Stimulated activated CD4-positive, alpha-beta T cell treated with anti-CD3 and anti-CD28 coated beads, Interleukin-15, amount 100 ng/mL, for 48 hours (primary cell): ENCODE results near the gene TMA7B.

Experiments
- DNase-seq, 2 donors: peaks; one replicate each; pipeline ENCODE4 v3.0.0-alpha.2; 2020; ENCODE audit warnings: low read depth in 2 of 2

Gene TMA7B

GRCh38 chr22:40001800-40002577 is 41.8 kb downstream of the TMA7B start:
- DNase-seq, result no peak

GRCh38 chr22:40002935-40003715 is 42.9 kb downstream of the TMA7B start:
- DNase-seq, result no peak

- DNase-seq, result no peak
Observed at GRCh38 chr22:40004836-40005235, 44.6 kb downstream of the TMA7B start.

GRCh38 chr22:40006641-40007040 is 46.4 kb downstream of the TMA7B start:
- DNase-seq, result no peak

- DNase-seq, result no peak
Observed at GRCh38 chr22:40007853-40008710, 47.9 kb downstream of the TMA7B start.

- no peak for DNase-seq
Observed at GRCh38 chr22:40008726-40009291, 48.6 kb downstream of the TMA7B start.

GRCh38 chr22:40009292-40009774 is 49.1 kb downstream of the TMA7B start:
- no peak for DNase-seq

- peak in 1 of 2 donors; percentile 21 for DNase-seq
Observed at GRCh38 chr22:40009951-40010671, 49.9 kb downstream of the TMA7B start.

- no peak for DNase-seq
Observed at GRCh38 chr22:40010746-40011145, 50.5 kb downstream of the TMA7B start.
